Loucy (cell line): ENCODE measurements around the gene PRPF40B.

Source experiments
- CTCF ChIP-seq: fragments of 200-600 bp; sonication (generic); conservative IDR thresholded peaks from 2 replicates; pipeline ENCODE4 v1.5.1; 2014; ENCODE audit warnings: mild to moderate bottlenecking, antibody characterized with exemption, low read length
- EZH2phosphoT487 ChIP-seq: fragments of 200-600 bp; IDR thresholded peaks from 2 replicates; pipeline ENCODE4 v1.6.1; 2018; ENCODE audit warnings: antibody characterized with exemption, mild to moderate bottlenecking, moderate library complexity, borderline replicate concordance

DNA sequence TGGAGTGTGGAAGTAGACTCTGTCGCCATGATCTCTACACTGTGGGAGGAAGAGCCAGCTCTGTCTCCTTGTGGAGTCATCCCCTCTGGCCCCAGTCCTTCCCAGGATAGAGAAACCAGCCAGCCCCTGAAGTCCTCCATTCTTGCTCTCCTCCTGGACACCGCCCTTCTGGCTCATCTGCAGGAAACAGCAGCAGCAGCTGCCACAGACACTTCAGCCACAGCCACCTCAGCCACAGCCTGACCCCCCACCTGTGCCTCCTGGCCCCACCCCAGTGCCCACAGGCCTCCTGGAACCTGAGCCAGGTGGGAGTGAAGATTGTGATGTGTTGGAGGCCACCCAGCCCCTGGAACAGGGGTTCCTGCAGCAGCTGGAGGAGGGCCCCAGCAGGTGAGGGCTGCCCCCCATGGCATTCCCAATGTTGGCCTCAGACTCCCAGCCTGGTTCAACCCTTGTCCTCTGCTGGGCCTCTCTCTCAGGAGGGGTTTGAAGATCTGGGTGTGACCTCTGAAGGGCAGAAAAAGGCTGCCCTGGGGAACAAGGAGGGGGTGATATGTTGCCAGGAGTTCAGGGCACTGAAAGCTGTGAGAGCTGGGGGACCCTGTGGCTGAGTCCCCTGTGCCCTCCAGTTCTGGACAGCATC is 10.5 kb downstream of the PRPF40B start:
- TF ChIP-seq CTCF (no peak), EZH2phosphoT487 (no peak)
